ENCODE data around the gene KANK3. TPM values are rescaled to one million over a fixed set of nuclear protein-coding genes. Genes with fewer than 3 reads are reported as not detected.
"Not testable (repeated sequence)": the region's sequence is repeated elsewhere in the genome, so short reads cannot be mapped to it uniquely, and the experiment has no call there.

Gene KANK3
- polyA plus RNA-seq, 5 donors, result 13.0 to 26.5 (median 16.8) TPM

DNA sequence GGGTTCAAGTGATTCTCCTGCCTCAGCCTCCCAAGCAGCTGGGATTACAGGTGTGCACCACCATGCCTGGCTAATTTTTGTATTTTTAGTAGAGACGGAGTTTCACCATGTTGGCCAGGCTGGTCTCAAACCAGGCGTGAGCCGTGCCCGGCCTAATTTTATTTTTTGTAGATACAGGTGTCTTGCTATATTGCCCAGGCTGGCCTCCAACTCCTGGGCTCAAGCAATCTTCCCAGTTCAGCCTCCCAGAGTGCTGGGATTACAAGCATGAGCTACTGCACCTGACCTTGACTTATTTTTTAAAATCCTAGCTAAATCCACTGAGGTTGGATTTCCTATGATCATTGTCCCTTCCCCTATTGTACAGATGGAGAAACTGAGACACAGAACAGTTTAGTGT is 1.6 kb downstream of the KANK3 start:
- DNase-seq, result not testable (repeated sequence)

DNA sequence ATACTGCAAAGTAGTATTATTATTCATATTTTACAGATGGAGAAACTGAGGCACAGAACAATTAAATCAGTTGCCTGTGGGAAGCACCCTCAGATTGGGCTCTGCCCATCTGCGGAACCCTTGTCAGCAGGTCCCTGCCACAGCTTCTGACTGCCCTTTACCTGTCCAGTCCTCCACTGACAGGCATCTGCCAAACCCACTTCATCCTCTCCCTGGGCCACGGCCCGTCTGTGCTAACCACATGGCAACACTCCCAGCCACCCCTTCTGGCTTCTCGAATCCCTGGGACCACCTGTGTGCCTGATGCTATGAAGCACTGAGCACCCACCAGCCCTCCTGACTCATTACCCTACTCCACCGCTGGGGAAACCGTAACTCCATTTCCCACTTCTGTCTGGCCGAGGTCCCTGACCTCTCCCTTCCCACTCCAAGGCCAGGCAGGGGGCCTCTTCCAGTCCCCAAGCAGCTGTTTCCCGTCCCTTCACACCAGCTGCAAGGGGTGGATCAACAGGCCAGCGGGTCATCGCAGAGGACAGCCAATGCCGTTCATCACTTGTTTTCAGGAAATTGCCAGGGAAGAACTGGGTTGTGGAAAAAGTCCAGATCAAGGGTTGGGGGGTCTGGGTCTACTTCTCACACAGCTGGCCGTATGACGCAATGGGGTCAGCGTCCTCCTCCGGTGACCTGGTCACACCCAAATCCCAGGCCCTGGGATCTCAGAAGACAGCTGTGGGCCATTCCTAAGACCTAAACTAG is 2.5 kb downstream of the KANK3 start:
- DNase-seq, result peak; percentile 86 to 89

DNA sequence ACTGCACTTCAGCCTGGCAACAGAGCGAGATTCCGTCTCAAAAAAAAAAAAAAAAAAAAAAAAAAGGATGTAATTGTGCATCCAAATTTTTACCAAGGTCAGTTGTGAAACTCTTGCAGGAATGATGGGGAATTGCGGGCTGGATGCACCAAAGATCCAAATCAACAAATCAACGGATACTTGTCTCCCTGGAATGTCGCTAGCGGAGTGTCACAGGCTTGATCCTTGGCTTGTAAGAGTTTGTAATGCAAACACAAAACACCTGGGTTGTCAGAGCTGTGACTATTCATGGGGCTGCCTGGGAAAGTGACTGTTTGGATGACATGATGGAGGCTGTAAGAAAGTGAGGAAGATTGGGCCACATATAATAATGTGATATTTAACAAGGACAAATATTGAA is 4.2 kb downstream of the KANK3 start:
- DNase-seq, result no peak

DNA sequence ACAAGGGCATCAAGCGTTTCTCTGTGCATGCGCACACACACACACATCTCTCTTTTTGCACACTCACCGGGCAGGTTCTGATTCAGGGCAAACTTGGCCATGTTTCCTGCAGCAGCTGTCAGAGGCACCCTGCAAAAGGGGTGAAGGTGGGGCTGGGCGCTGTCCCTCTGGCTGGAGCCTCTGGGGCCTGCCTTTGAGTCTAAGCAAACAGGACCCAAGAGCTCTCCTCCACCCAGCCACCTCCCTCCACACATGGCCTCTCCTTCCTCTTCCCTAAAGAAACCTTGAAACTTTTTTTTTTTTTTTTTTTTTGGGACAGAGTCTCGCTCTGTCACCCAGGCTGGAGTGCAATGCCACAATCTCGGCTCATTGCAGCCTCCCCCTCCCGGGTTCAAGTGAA is 5.3 kb downstream of the KANK3 start:
- DNase-seq, result no peak

DNA sequence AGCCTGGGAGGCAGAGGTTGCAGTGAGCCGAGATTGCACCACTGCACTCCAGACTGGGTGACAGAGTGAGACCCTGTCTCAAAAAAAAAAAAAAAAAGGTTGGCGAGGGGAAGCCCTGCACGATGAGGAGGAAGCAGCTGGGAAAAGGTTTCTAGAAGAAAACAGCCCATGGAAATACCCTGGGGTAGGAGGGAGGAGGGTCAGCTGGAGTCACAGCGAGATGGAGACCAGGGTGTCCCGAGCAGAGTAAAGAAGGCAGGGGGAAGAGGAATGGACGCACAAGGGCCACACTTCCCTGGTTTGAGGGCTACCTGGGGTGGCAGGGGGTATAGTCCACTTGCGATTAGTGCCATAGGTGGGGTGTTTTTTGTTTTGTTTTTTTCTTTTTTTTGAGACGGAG is 6.4 kb downstream of the KANK3 start:
- no peak for DNase-seq

DNA sequence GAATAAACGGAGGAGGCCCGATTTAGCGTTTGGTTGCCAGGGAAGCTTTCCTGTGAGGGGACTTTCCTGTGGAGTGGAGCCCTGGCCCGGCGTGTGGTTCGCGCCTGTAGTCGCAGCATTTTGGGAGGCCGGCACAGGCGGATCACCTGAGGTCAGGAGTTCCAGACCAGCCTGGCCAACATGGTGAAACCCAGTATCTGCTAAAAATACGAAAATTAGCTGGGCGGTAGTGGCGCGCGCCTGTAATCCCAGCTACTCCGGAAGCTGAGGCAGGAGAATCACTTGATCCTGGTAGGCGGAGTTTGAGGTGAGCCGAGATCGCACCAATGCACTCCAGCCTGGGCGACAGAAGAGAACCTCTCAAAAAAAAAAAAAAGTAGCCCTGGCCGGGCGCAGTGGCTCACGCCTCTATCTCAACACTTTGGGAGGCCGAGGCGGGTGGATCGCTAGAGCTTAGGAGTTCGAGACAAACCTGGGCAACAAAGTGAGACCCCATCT is 6.9 kb downstream of the KANK3 start:
- no peak for DNase-seq

DNA sequence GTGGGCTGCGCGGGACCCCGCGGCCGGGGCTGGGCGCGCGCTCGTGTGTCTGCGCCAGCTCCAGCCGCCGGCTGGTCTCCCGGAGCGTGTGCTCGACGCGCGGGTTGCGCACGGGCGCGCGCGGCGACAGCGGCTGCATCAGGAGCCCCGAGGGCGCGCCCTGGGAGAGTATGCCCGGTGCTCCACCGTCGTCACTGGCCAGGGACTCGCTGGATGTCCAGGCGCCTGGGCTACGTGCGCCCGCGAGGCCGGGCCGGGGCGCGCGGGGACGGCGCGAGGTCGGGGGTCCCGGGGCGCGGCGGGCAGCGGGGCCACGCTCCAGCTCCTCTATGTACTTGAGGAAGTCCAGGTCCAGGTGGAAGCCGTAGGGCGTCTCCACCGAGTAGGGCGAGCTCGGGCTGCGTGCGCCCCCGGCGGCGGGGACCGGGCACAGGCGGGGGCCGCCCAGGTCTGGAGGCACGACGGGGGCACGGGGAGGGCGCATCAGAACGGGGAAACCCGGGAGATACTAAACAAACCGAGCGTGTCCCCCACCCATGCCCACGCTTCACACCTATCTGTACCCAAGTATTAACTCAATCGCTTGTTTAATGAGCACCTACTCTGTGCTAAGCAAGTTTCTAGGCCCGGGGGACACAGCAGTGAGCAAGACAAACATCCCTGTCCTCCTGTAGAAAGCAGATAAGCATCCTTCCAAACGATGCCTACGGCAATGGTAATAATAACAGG is 7.6 kb downstream of the KANK3 start:
- no peak for DNase-seq

DNA sequence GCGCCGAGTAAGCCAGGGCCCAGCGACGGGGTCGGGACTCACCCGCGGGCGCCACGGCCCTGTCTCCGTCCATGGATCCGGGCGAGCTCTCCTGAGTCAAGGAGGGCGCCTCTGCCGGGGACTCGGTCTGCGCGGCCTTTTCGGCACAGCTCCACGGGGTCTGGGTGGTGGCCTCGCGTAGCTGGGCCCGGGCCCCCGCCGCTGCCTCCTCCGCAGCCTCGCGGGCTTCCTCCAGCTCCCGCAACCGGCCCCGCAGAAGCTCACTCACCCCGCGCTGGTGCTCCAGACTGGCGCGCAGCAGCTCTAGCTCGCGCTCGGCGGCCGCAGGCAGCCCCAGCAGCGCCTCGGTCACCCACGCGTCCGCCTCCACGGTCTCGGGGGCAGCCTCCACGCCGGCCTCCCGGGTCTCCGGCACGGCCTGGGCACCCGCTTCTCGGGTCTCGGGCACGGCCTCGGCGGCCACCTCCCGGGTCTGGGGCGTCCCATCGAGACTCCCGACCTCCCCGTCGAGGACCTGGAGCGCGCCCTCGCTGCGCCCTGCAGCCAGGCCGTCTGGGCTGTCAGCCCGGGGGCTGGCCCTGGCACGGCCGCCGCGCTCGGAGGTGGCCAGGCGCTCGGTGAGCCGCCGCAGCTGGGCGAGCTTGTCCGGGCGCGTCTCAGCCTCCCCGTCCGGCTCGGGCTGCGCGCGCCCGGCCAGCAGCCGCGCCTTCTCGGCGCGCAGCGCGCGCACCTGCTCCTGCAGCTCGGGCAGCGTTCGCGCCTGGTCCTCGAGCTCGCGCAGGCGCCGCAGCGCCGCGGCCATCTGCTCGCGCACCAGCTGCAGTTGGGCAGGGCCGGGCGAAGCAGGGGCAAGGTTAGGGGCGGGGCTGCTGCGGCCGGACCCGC is 8.4 kb downstream of the KANK3 start:
- peak; percentile 66 to 80 for DNase-seq

DNA sequence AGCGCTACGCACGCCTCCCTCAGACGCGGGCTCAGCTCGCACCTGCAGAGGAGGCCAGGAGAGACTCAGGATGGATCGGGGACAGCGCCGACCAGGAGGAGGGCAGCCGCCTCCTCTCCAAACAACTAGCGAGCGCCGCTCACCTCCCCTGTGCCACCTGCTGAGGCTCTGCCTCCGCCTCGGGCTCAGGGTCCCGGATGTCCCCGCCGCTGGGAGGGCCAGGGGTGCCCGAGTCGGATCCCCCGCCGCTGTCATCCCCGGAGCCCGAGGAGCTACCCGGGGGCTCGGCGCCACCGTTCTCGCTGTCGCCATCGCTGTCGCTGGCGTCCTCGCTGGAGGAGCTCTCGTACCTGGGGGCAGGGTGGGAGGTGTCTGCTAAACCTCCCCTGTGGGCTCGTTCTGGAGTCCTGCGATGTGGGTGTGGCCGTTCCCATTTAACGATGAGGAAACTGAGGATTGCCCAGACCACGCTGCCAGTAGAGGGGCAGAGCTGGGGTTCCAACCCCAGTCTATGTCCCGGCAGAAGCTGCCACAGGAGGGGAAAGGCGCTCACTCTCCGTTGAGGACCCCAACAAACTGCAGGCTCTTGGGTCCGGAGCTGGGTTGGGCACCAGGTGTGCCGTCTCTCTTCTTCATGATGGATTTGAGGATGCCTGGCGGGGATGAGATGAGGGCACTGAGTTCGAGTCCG is 9.2 kb downstream of the KANK3 start:
- no peak for DNase-seq

DNA sequence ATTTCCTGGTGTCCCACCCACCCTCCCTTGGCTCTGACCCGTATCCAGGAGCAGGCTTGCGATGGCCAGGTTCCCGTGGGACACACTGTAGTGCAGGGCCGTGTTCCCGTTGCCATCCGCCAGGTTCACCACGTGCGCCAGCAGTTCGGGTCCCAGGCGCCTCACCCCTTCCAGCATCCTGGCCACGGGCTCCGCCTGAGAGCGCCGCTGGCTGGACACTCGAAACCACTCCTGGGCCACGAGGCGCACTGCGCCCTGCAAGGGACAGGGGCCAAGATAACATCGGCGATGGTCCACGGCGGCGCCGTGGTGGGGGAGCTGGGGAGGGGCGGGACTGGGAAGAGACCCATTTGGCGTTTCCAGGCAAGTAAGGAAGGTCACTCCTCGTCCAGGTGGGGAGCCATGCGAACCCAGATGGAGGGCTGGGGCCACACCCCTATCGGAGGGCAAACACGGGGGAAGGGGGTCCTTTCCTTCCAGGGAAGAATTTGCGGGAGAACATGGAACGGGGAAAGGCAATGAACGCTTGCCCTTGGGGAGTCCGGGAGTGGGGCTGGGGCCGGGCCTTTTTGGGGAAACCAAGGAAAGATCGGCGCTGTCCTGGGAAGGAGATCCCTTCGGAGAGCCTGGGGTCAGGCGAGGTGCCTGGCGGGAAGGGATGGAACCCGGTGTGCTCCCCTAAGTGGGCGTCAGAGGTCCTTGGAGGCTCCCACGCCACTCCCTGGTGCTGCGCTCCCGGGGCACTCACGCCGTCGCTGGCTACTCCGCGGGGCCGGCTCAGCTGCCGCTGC is 9.9 kb downstream of the KANK3 start:
- no peak for DNase-seq

DNA sequence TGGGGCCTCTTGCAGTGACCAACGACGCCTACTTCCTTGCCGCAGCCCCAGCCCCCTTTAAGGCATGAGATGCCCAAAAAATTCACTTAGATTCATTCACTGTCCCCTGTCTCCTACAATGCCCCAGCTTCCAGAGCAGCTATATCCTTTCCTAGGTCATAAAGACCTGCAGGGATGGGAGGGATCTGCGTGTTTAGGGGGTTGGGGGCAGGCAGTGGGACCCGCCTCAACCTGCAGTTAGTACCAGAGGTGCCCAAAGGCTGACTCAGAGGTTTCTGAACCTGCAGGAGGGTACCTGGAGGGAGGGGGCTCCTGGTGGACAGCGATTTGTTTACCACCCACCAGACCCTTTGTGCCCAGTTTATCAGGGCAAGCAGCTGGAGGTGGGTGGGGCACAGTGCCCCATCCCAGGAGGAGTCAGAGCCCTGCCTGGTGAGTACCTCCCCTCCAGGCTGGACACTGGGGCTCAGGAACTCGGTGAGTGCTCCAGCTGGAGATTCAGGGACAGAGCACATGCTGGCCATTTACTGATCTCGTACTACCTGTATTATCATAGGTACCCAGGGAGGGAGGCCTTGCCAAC is 11.7 kb downstream of the KANK3 start:
- no peak for DNase-seq

DNA sequence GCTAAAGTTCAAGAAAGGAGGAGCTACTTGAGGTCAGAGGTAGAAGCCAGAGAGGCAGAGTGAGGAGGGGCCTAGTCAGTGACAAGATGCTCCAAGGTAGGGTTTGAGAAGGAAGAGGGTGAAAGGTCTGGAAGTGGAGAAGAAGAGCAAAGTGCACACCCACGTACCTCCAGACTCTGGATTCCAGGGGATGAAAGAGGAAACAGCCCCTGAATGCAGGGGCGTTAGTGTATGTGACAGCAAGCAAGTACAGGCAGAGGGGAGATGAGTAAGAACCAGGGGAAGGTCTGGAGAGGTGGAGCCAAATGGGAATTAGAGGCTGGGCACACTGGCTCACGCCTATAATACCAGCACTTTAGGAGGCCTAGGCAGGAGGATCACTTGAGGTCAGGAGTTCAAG is 13.1 kb downstream of the KANK3 start:
- DNase-seq, result no peak

DNA sequence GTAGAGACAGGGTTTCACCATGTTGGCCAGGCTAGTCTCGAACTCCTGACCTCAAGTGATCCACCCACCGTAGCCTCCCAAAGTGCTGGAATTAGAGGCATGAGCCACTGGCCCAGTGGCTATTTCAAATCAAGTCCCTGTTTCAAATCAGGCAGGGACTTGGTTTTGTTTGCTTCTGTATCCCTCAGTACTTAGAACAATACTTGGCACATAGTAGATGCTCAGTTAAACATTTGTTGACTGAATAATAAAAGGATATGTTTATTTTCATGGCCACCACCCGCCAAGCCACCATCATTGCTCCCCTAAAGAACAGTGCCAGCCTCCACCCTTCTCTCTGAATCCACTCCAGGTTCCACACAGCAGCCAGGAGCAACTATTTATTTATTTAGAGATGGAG is 17.6 kb downstream of the KANK3 start:
- no peak for DNase-seq

DNA sequence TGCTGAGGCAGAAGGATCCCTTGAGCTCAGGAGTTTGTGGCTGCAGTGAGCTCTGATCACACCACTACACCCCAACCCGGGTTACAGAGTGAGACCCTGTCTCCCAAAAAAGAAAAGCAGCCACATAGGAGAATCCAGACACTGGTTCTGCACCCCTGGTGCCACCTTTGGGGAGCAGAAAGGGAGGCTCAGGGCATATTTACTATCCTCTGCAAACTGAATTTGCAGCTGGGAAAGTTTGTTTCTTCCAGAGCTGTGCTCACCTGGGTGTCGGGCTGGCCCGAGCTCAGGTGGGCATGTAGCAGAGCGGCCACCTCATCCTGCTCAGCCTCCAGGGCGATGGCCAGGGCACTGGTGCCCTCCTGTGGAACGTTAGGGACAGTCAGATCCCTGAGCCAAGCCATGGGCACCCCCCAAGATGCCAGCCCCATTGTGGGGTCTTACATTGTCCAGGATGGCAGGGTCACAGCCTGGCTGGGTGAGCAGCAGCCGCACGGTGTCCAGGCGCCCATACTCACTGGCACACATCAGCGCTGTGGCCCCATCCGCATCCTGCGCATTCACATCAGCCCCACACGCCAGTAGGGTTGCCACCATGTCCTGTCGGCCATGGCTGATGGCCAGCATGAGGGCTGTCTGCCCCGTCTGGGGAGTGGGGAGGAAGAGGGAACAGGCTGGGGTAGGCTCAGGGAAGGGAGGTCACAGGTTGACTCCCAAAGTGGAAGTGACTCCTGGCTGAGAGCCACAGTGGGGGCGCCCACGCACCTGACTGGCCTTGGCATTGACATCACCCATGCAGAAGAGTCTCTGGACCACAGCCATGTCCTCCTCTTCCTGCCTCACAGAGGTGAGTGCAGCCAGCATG is 18.6 kb downstream of the KANK3 start:
- no peak for DNase-seq

DNA sequence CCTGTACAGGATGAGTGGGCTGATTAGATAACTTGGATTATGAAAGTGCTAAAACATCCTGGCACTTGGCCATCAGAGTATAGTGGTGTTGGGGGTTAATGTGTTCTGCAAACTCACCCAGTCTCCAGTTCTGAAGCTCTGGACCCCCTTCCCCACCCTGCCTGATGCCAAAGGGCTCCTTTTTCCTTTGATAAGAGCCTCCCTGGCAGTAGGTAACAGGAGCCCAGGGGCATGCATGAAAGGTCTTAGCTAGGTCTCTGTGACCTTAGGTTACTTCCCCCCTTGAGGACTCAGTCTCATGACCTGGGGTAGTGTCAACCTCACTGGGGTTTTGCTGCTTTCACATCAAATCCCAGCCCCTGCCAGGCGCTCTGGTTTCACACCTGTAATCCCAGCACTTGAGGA is 19.3 kb downstream of the KANK3 start:
- no peak for DNase-seq

DNA sequence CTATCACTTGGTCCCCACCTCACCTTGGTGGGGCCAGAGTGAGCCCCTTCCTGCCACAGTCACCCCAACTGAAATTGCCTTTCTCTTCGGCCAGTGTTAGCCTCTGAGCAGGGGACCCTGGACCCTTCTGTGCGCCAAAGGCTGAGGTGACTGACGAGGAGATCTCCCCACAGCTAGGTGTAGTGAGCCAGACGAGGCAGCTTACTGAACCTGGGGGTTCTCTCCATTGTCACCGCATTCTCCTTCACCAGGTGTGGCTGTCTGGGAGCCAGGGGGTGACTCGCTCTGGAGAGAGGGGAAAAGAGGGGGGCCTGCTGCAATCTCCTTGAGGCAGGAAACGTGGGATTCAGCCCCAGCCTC is 20.4 kb downstream of the KANK3 start:
- no peak for DNase-seq

DNA sequence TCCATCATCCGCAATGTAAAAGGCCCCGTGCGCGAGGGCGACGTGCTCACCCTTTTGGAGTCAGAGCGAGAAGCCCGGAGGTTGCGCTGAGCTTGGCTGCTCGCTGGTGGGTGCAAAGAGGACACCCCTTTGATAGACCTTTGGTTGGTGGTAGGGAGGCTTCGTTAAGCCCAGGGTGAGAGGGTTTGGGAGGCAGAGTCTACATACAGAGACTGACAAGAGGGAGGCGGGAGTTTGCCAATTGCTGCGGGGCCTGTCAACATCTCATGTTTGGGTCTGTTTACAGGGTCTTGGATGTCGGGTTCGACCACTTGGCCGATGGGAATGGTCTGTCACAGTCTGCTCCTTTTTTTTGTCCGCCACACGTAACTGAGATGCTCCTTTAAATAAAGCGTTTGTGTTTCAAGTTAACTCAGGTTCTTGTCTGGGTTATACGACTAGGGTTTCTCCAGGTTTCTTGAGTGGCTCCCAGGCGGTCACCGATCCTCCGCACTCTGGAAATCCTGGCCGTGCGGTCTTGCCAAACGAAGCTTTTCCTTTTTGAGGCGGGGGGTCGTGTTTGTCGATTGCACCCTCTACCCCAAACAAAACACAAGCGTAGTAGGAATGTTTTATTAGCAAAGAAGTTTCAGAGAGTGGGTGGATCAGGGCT is 20.9 kb downstream of the KANK3 start:
- DNase-seq, result no peak

DNA sequence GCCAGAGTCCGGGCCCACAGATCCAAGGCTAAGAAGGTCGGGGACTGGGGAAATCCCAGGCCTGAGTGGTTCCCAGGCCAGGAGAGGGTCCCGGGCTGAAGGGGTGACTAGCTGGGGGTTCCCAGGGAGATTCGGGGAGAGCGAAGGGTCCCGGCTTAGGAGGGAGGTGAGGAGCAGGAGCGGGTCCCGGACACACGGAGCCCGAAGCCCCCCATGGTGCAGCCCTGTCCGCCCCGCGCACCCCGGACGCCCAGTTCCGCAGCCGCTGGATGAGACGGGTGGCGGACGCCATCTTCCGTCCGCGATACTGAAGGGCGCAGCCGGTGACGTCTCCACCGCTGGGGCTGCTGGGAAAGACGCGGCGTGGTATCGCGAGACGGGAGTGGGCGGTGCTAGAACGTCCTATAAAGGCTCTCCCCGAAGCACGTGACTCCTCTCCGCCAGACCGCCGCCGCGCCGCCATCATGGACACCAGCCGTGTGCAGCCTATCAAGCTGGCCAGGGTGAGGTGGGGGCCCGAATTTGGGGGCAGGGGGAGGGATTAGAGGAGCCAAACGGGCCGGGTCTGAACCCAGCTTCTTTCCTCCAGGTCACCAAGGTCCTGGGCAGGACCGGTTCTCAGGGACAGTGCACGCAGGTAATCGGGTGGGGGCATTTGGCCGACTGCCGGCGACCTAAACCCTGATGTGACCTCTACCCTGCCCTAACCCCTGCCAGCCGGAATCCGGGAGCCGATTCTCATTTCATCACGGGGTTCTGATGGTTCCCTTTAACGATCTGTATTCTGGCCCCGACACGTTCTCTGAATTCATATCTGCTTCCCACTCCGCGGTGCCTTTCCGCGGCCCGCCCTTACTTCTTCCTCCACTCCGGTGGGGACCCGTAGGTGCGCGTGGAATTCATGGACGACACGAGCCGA is 21.7 kb downstream of the KANK3 start, which contains the start of the genes NDUFA7 and RPS28:
Gene NDUFA7 (minus strand): TSS at position 309 of the 919 bp plus-strand sequence. CDS start 17 bp downstream, at position 292.
Gene RPS28 (plus strand): TSS at position 430 of the 919 bp plus-strand sequence. CDS start 35 bp downstream, at position 465.
- peak; percentile 96 to 98 for DNase-seq

Data from right lung (tissue), 5 donors.